Measurements from ENCODE around the gene CHRM5.
A peak's percentile ranks its signal among the peaks of the same experiment; 100 is the strongest.
"Not testable (repeated sequence)": the region's sequence is repeated elsewhere in the genome, so short reads cannot be mapped to it uniquely, and the experiment has no call there.

Gene CHRM5

DNA sequence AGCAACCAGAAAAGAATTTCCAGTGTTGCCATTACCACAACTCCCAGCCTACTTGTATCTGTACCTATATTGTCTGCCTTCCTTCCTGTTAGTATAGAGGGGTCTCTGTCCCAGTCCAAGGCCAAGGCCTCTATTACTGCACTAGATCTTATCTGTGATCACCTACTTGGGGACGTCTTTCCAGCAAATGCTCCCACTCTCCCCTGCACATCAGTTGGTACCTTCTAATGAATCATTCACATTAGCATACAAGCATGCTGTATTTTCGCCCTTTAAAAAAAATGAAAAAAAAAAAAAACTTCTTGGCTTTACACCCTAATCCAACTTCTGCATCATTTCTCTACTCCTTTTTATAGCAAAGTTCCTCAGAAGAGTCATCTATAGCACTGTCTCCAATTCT is 75.5 kb downstream of the CHRM5 start:
- no peak for DNase-seq

DNA sequence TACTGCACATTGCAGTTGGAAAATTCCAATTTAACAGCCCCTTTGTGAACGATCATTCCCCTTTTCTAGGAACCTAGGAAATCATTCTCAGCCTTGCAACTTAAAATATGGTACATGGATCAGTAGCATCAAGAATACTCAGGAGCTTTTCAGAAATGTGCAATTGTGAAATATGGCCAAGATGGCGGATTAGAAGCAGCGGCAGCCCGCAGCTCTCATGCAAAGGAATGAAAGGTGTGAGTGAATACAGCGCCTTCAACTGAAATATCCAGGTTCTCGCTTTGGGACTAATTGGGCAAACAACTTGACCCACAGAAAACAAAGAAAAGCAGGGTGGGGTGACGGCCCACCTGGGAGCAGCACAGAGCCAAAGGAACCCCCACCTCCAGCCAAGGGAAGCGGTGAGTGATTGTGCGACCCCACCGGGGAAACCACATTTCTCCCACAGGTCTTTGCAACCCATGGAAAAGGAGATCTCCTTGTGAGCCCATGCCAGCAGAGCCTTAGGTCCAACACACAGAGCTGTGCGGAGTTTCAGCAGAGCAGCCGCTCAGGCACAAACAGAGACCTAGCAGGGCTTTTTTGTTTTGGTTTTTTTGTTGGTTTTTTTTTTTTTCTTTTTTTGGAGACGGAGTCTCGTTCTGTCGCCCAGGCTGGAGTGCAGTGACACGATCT is 78.3 kb downstream of the CHRM5 start:
- DNase-seq = no peak

DNA sequence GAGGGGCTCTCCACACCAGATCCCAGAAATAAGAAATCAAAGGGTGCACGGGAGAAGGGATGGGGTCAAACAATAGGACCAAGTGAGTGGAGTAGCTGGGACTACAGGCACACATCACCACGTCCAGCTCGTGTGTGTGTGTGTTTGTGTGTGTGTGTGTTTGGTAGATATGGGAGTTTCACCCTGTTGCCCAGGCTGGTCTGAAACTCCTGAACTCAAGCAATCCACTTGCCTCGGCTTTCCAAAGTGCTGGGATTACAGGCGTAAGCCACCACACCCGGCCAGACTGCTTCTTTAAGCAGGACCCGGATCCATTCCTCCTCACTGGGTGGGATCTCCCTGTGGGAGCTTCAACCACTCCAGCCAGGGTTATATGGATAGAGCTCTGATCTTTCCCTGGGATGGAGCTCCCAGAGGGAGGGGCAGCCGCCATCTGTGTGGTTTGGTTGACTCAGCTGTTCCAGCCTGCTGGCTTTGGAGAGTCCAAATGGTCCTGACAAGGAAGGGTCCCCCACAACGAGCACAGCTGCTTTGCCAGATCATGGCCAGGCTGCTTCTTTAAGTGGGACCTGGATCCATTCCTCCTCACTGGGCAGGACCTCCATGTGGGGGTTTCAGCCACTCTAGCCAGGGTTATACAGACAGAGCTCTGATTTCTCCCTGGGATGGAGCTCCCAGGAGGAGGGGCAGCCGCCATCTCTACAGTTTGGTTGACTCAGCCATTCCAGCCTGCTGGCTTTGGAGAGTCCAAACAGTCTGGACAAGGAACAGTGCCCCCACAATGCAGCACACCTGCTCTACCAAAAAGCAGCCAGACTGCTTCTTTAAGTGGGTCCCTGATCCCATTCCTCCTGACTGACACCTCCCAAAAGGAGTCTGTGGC is 79.8 kb downstream of the CHRM5 start:
- no peak for DNase-seq

DNA sequence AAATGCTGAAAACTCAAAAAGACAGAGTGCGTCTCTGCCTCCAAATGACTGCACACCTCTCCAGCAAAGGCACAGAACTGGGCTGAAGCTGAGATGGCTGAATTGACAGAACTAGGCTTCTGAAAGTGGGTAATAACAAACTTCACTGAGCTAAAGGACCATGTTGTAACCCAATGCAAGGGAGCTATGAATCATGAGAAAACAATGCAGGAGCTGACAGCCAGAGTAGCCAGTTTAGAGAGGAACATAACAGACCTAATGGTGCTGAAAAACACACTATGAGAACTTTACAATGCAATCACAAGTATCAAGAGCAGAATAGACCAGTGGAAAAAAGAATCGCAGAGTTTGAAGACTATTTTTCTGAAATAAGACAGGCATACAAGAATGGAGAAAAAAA is 80.8 kb downstream of the CHRM5 start:
- no peak for DNase-seq

DNA sequence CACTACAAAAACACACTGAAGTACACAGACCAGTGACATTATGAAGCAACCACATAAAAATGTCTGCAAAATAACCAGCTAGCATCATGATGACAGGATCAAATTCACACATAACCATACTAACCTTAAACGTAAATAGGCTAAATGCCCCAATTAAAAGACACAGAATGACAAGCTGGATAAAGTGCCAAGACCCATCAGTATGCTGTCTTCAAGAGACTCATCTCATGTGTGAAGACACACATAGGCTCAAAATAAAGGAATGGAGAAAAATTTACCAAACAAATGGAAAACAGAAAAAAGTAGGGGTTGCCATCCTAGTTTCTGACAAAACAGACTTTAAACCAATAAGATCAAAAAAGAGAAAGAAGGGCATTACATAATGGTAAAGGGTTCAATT is 82.1 kb downstream of the CHRM5 start:
- not testable (repeated sequence) for DNase-seq

DNA sequence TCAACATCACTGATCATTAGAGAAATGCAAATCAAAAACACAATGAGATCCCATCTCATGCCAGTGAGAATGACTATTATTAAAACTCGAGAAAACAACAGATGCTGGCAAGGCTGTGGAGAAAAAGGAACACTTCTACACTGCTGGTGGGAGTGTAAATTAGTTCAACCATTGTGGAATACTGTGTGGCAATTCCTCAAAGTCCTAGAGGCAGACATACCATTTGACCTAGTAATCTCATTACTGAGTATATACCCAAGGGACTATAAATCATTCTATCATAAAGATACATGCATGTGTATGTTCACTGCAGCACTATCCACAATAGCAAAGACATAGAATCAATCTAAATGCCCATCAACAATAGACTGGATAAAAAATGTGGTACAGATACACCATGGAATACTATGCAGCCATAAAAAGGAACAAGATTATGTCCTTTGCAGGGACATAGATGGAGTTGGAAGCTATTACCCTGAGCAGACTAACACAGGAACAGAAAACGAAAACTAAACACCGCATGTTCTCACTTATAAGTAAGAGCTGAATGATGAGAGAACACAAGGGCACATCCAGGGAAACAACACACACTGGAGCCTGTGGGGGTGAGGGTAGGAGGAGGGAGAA is 85.9 kb downstream of the CHRM5 start:
- DNase-seq = no peak

DNA sequence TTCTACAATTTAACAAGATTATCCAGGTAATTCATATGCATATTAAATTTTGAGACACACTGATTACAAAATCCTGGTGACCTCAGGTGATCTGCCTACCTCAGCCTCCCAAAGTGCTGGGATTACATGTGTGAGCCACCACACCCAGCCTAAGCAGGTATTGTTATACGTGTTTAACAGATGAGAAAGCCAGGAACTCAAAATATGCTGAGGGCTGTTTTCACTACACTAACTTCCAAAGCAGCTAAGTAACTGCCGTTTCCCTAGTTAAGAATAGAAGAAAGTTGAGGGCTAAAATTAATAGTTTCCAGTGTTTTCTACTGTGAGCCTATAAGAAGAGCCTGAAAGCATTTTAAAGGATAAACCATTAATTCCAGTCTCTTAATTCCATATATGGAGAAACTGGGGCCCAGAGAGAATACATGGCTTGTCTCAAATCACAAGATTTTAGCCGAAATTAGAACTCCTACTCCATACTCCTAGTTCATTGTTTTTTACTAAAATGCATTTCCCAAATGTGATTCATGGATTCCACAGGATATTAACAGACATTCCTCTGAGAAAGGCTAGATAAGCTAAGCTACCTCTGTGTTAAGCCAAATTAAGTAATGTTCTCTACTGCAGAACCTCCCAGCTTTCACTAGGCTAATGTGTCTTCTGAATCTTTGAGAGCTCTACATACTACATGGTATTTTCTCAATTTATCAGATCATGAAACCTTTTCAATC is 87.7 kb downstream of the CHRM5 start:
- no peak for DNase-seq

DNA sequence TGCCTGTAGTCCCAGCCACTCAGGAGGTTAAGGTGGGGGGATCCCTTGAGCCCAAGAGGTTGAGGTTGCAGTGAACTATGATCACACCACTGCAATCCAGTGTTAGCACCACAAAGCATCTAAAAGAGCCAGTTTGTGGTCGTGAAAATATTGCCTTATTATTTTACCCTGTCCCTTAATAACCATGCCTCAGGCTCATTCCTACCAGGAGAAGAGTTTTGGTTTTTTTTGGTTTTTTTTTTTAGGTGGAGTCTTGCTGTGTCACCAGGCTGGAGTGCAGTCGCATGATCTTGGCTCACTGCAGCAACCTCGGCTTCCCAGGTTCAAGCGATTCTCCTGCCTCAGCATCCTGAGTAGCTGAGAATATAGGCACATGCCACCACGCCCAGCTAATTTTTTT is 88.6 kb downstream of the CHRM5 start:
- DNase-seq = no peak

DNA sequence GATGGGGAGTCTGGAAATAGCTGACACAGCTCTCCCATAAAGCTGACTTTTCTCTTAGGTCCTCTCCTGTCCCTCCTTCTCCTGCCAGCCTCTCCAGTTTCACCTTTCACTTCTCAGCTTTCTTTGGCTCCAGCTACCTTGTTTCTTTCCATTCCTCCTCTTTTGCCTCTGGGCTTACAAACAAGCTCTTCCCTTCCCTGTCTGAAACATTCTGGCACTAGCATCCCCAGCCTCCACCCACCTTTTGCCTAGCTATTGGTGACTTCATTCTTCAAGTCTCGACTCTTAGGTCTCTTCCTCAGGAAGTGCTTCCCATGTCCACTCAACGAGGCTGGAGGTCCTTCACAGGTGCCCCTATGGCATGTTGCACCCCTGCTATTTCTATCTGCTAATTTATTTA is 91.2 kb downstream of the CHRM5 start:
- no peak for DNase-seq

DNA sequence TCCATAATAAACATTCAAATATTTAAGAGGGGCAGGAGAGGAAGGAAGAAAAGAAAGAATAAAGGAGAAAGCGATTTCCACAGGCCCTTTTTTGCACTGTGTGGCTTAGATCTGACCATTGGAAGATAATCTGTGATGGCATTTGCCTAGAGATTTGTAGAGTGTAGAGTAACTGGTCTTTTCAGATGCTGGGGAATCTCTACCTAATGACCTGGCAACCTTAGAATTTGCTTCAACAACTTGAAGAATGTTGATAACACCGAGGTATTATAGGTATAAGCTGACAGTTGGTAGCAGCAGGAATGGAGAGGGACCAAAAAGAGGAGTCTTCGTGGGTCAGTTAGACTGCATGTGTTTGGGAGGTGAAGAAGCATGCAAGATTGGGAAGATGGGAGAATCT is 91.6 kb downstream of the CHRM5 start:
- no peak for DNase-seq

DNA sequence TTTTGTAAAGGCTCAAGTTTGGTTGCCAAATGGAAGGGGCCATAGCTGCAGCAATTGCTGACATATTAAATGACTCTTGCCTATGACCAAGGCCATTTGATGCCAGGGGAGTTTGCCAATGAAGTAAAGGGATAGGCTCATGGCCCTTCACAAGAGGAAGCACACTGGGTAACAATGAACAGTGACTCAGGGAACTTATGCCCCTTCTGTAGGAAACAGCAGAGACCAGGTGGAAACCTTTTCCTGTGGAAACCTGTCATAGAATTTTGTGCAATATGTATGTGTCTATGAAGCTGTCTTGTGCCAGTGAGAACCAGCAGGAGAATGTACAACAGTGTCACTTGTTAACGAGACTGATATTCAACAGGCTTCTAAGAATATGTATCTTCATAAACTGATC is 96.1 kb downstream of the CHRM5 start:
- no peak for DNase-seq

DNA sequence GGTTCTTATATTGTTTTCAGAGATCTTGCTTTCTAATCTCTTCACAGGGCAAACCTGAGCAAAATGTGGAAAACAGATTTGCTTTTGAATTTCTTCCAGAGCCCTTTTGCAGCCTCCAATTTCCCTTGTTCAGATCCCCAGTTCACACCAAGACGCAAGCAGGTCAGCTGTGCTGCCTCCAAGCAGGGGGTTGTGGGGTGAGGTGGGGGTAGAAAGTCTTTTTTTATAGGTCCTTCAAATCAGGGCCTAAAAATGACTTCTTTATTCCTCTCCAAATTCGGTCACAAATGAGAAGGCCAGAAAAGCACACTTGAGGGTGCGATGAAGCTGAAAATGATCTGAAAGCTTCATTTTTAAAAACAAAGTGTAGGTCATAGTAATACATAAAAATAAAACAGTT is 97.0 kb downstream of the CHRM5 start:
- no peak for DNase-seq

DNA sequence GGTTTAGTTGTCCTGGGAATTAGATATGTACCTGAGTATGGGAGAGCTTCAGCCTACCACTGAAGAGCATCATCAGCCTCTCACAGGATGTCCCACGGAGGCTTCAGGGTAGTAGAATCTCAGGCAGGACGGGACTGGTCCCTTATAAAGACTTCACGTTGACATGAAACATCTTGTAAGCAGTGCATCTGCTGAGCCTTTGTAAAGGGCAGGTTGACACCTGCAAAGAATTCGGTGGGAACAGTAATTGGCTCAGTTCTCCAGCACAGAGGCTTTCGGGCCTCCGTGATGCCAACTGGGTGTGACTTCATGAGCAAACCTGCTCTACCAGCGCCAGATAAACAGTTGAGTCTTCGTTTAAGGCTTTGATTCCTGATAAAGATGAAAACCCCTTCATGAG is 97.6 kb downstream of the CHRM5 start:
- DNase-seq = no peak

DNA sequence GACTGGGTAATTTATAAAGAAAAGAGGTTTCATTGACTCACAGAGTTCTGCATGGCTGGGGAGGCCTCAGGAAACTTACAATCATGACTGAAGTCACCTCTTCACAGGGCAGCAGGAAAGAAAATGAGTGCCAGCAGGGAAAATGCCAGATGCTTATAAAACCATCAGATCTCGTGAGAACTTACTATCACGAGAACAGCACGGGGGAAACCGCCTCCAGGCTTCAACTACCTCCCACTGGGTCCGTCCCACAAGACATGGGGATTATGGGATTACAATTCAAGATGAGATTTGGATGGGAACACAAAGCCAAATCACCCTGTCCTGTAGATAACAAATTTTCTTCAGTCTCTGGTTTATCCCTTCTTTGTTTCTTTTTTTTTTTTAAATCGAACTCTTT is 101.7 kb downstream of the CHRM5 start:
- DNase-seq = no peak

DNA sequence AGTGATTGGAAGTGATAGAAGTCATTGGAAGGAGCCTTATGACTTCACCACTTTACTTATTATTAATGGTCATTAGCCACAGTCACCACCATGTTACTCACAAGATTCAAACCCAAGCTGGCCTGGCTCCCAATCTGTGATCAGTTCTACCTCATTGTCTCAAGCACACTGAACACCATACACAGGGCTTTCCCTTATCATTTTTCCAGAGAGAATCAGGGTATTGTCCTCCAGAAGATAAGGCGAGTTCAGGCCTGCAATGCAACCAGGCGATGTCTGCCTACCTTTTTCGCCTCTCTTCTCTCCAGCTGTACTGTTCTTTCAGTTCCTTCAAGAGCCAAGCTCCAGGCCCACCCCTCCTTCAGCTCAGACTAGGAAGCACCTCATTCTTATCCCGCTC is 108.5 kb downstream of the CHRM5 start:
- DNase-seq = no peak

DNA sequence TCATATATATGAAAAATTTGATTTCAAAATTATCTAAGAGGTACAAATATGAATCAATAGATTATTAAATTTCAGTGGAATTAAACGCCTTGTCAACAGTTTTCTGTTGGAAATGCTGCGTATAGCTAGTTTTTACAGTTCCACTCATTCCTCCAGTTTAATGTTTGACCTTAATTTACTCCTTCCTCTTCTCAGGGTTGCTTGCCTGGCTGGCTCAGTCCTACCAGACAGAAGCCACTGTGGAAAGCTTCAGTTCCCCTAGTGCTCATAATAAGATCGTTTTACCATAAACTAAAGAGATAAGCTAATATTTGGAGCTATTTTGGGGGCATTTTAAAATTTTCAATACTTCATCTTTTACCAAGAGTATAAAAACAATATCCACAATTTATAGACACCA is 110.6 kb downstream of the CHRM5 start:
- no peak for DNase-seq

DNA sequence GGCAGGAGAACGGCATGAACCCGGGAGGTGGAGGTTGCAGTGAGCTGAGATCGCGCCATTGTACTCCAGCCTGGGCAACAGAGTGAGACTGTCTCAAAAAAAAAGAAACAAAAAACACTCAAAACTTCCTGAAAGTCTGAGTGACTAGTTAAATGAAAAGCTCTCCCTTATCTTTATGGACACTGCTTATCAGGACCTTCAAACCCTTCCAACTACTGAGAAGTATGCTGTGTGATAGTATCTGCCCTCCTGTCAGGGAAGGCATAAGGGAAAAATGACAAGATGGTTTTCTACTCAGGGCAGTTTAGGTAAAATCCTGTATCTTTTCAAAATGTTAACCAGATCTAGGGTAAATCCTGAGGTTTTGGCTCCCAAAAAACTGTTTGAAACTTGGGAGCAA is 111.6 kb downstream of the CHRM5 start:
- DNase-seq = no peak

DNA sequence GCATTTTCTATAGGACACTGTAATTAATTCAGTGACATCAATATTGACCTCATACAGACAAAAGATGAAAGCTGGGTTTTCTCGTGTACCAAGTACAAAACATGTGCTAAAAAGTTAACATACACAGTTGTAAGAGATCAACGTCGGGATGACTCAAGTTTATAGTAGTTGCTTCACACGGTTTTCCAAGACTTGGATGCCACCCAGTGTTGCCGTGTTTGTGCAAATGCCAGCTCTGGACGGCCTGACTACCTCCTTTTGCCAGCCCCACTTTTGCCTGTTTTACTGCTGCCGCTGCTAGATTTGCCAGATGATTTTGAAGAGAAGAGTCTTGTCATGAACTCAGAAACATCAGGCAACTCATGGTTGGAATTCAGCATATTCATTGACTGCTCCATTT is 115.8 kb downstream of the CHRM5 start:
- no peak for DNase-seq

DNA sequence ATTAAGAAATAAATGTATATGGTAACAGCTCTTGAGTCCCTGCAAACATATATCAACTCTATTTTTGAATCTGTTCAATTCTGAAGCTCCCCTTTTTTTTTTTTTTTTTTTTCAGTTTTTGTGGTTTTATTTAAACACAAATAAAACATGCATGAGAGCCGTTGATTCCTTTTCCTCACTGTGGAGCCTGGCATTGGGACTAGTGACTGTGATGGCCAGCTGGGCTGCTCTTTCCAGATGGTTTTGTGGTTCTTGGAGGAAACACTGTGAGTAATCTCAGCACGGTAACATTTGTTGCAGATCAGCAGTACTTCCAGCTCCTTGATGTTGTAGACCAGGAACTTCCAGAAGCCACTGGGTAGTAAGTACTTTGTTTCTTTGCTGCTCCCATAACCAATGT is 117.4 kb downstream of the CHRM5 start:
- no peak for DNase-seq

DNA sequence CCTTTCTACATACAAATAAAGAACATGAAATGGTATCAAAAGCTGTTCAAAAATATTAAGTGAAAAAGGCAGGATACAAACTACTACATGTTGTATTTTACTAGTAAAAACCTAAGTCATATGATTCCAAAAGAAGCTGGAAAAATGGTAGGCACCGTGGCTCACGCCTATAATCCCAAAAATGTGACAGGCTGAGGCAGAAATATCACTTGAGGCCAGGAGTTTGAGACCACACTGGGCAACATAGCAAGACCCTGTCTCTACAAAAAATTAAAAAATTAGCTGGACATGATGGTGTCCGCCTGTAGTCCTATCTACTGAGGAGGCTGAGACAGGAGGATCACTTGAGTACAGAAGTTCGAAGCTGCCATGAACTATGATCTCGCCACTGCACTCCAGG is 131.6 kb downstream of the CHRM5 start:
- DNase-seq = no peak

DNA sequence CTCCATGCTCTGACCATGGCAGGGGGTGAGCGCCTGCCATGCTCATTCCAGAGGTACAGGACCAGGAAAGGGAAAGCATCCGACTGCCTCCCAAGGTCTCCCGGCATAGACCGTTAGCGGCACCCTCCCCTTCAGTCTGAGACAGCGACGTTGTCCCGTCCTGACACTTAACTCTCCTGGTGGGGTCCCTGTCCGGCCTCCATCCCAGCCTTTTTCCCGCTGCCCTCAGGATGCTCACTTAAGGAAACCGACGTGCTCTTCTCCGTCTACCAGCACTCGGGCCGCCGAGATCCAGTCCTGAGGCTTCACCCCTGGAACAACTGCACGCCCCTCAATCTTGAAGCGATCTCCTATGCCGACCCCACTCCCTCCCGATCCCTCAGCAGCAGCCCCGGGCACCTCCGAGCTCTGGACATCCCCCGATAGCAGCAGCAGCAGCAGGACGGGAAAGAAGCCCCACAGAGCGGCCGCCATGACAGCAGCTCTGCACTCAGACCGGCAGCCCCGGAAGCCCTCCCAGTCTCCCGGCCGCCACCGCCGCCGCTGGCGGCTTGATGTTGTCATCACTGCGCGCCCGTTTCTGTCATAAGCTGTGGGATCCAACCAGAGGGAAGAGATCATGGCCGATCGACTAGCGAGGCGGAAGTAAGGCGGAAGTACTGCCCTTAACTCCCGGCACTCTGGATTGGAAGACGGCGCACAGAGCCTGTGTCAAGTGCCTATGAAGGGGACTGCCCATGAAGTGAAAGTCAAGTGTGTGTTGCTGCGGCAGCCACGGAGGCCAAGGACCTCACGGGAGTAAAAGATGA is 133.3 kb downstream of the CHRM5 start, which contains the start of the genes EMC7 and PGBD4:
Gene EMC7 (minus strand): TSS at position 497 of the 809 bp plus-strand sequence. CDS start 23 bp downstream, at position 474.
Gene PGBD4 (plus strand): TSS at position 718 of the 809 bp plus-strand sequence. CDS start 449 bp downstream, outside the sequence.
- DNase-seq = peak; percentile 92 to 94

Measured in Kasumi-1 (cell line).